ENCODE measurements around the gene HUNK. TPM values are rescaled to one million over a fixed set of nuclear protein-coding genes. Genes with fewer than 3 reads are reported as not detected.
A peak's percentile ranks its signal among the peaks of the same experiment; 100 is the strongest.
"Not testable (repeated sequence)": the region's sequence is repeated elsewhere in the genome, so short reads cannot be mapped to it uniquely, and the experiment has no call there.

The HUNK gene
- total RNA-seq, 1 donor from 2014 or later, result 29.1 TPM

GRCh38 chr21:31945546-31945945 lies 72.7 kb downstream of the HUNK start:
- Mint-ChIP-seq H3K36me3 (ENCODE audit: low read depth) (peaks cover 43% of the 10 kb centered on the region), H3K4me3 (no peak overlapping the region), H3K27me3 (ENCODE audit: low read depth) (no peaks in the 10 kb centered on the region), H3K4me1 (peaks cover 37% of the 10 kb centered on the region), H3K27ac (ENCODE audit: unreplicated experiment) (peak overlapping the region; percentile 81), H3K9me3 (no peaks in the 10 kb centered on the region)
- no peak for TF ChIP-seq CTCF (conservative IDR thresholded peaks at IDR 0.05)
- no peak for DNase-seq (ENCODE audit: low read depth, low spot score)

GRCh38 chr21:31946231-31946630 lies 73.4 kb downstream of the HUNK start:
- Mint-ChIP-seq H3K4me3 (no peak overlapping the region), H3K4me1 (peaks cover 37% of the 10 kb centered on the region), H3K27me3 (ENCODE audit: low read depth) (no peaks in the 10 kb centered on the region)

GRCh38 chr21:31946876-31947550 lies 74.2 kb downstream of the HUNK start:
- Mint-ChIP-seq H3K27ac (ENCODE audit: unreplicated experiment) (peak overlapping the region; percentile 20), H3K4me1 (peaks cover 37% of the 10 kb centered on the region), H3K36me3 (ENCODE audit: low read depth) (peaks cover 49% of the 10 kb centered on the region)
- not testable (repeated sequence) for DNase-seq (ENCODE audit: low read depth, low spot score); H3K27me3 Mint-ChIP-seq (ENCODE audit: low read depth); H3K9me3 Mint-ChIP-seq; H3K4me3 Mint-ChIP-seq

More at GRCh38 chr21:31946231-31946630, 73.4 kb downstream of the HUNK start:
- Mint-ChIP-seq H3K27ac (ENCODE audit: unreplicated experiment) (peak overlapping the region; percentile 81), H3K36me3 (ENCODE audit: low read depth) (peaks cover 42% of the 10 kb centered on the region), H3K9me3 (no peaks in the 10 kb centered on the region)
- TF ChIP-seq CTCF (conservative IDR thresholded peaks at IDR 0.05), result no peak
- DNase-seq (ENCODE audit: low read depth, low spot score), result no peak

GRCh38 chr21:31948676-31949075 lies 75.9 kb downstream of the HUNK start:
- Mint-ChIP-seq H3K4me3 (no peak overlapping the region), H3K36me3 (ENCODE audit: low read depth) (peaks cover 46% of the 10 kb centered on the region), H3K4me1 (peaks cover 27% of the 10 kb centered on the region), H3K27ac (ENCODE audit: unreplicated experiment) (peak overlapping the region; percentile 9), H3K27me3 (ENCODE audit: low read depth) (no peaks in the 10 kb centered on the region), H3K9me3 (no peaks in the 10 kb centered on the region)
- DNase-seq (ENCODE audit: low read depth, low spot score), result no peak
- TF ChIP-seq CTCF (conservative IDR thresholded peaks at IDR 0.05), result no peak

GRCh38 chr21:31952828-31953227 lies 80.0 kb downstream of the HUNK start:
- Mint-ChIP-seq H3K4me3 (no peak overlapping the region), H3K36me3 (ENCODE audit: low read depth) (peaks cover 54% of the 10 kb centered on the region)

More at GRCh38 chr21:31952828-31953227, 80.0 kb downstream of the HUNK start:
- Mint-ChIP-seq H3K4me1 (peaks cover 4% of the 10 kb centered on the region), H3K9me3 (no peaks in the 10 kb centered on the region), H3K27ac (ENCODE audit: unreplicated experiment) (no peak overlapping the region), H3K27me3 (ENCODE audit: low read depth) (no peaks in the 10 kb centered on the region)
- no peak for DNase-seq (ENCODE audit: low read depth, low spot score)
- TF ChIP-seq CTCF (conservative IDR thresholded peaks at IDR 0.05), result no peak
